ENCODE measurements around the gene CZIB. TPM values are rescaled to one million over a fixed set of nuclear protein-coding genes. Genes with fewer than 3 reads are reported as not detected.
"Not testable (repeated sequence)": the region's sequence is repeated elsewhere in the genome, so short reads cannot be mapped to it uniquely, and the experiment has no call there.

CZIB gene
- total and polyA plus RNA-seq, 2 of the 8 experiments (the other 6 are each of a cell fraction or from before 2014, with no cell fraction given), result 46.5 to 48.0 TPM

DNA sequence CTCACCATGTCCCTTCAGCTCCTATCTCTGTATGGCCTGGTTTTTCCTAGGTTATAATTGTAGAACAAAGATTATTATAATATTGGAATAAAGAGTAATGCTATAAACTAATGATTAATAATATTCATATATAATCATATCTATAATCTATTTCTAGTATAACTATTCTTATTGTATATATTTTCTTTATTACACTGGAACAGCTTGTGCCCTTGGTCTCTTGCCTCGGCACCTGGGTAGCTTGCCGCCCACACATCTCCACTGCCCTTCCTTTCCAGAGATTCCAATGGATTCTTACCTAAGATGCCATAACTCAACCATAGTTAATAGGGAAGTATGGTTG, 34.5 kb downstream of the CZIB start:
- POLR2A ChIA-PET (ENCODE audit: partially characterized antibody), result interaction anchor here (1.4 kb wide), 1 partner anchor 66 kb away, joined by 3 read pairs; no protein-coding TSS in a partner anchor

More for the DNA sequence above, 34.5 kb downstream of the CZIB start:
- 82% methylated on average over 2 of the region's 2 CpGs; no CpG with 5 or more reads in 1 of the 2 experiments for WGBS, 2 experiments (ENCODE audit: extremely low coverage in 1 of 2, insufficient coverage in 1 of 2, insufficient read length in 1 of 2, insufficient replicate concordance in 2 of 2, low coverage in 1 of 2, low lambda C conversion rate in 2 of 2, missing lambda C conversion rate in 1 of 2)
- H2BK120ac ChIP-seq (replicated peaks; ENCODE audit: low read depth, low read length); H2BK12ac ChIP-seq (ENCODE audit: low read depth, low read length); H3K9me3 ChIP-seq (ENCODE audit: insufficient read depth in 2 of 2, low read depth in 1 of 2, low read length in 1 of 2); H3K23me2 ChIP-seq (ENCODE audit: low read depth, low read length); H3K27me3 ChIP-seq (replicated peaks in 1 of 4; ENCODE audit: control insufficient read depth in 3 of 4, extremely low read depth in 1 of 4, insufficient read depth in 3 of 4, low read length in 3 of 4); H3K4me3 ChIP-seq (ENCODE audit: extremely low read depth in 1 of 4, insufficient read depth in 2 of 4, low read depth in 3 of 4, low read length in 4 of 4); H3K79me1 ChIP-seq (ENCODE audit: low read depth, low read length); H3K36me3 ChIP-seq (ENCODE audit: control insufficient read depth in 2 of 4, insufficient read depth in 4 of 4, low read length in 3 of 4); H3K79me2 ChIP-seq (ENCODE audit: control insufficient read depth in 1 of 2, insufficient read depth in 2 of 2, low read length in 2 of 2); H3K23ac ChIP-seq (ENCODE audit: insufficient read length); H4K20me1 ChIP-seq (replicated peaks in 1 of 2; ENCODE audit: control insufficient read depth in 1 of 2, insufficient read depth in 2 of 2, low read length in 2 of 2); H3K18ac ChIP-seq (ENCODE audit: extremely low read depth, low read length); H3K56ac ChIP-seq (replicated peaks; ENCODE audit: insufficient read length, low read depth, low read length); H4K8ac ChIP-seq (ENCODE audit: extremely low read depth, insufficient read depth, low read length); DNase-seq (ENCODE audit: low read depth in 1 of 2, low spot score in 2 of 2); H3K4me1 ChIP-seq (replicated peaks in 1 of 4; ENCODE audit: control insufficient read depth in 3 of 4, insufficient read depth in 4 of 4, low read length in 3 of 4); H3K27ac ChIP-seq (ENCODE audit: low read depth, low read length); H2BK5ac ChIP-seq (ENCODE audit: low read depth, low read length); H2AFZ ChIP-seq (ENCODE audit: low read length); H4K5ac ChIP-seq (ENCODE audit: insufficient read length, low read depth, low read length); H2AK5ac ChIP-seq (ENCODE audit: low read depth, low read length); H3K9ac ChIP-seq (replicated peaks in 1 of 4; ENCODE audit: extremely low read depth in 1 of 4, low read depth in 3 of 4, low read length in 3 of 4); FAIRE-seq; H2BK20ac ChIP-seq (ENCODE audit: low read length); H3K4me2 ChIP-seq (ENCODE audit: insufficient read depth in 1 of 2, low read depth in 2 of 2, low read length in 2 of 2); H4K91ac ChIP-seq (replicated peaks; ENCODE audit: insufficient read length, low read length); H2BK15ac ChIP-seq (ENCODE audit: low read length); H3K4ac ChIP-seq (replicated peaks; ENCODE audit: insufficient read length, low read depth, low read length); H3K14ac ChIP-seq (ENCODE audit: insufficient read length): not testable (repeated sequence)
- CTCF ChIA-PET (ENCODE audit: partially characterized antibody), result interaction anchor here (0.7 to 4.3 kb wide), 34 partner anchors 11 to 651 kb away, joined by 3 to 51 read pairs (median 4); partner anchors contain the start of gene CPT2
